VCaP (cell line): ENCODE measurements around the gene RLIM.
A peak's percentile ranks its signal among the peaks of the same experiment; 100 is the strongest.
"Not testable (repeated sequence)": the region's sequence is repeated elsewhere in the genome, so short reads cannot be mapped to it uniquely, and the experiment has no call there.

Source experiments
- H3K27ac ChIP-seq: fragments of 450-650 bp; 2 replicates; pipeline ENCODE4 v1.5.1; 2017
- TF ChIP-seq, protein P1 (sequence below): fragments of 450-650 bp; conservative IDR thresholded peaks from 2 replicates; pipeline ENCODE4 v1.5.1; 2017; ENCODE audit warnings: mild to moderate bottlenecking, moderate library complexity

RLIM gene

DNA sequence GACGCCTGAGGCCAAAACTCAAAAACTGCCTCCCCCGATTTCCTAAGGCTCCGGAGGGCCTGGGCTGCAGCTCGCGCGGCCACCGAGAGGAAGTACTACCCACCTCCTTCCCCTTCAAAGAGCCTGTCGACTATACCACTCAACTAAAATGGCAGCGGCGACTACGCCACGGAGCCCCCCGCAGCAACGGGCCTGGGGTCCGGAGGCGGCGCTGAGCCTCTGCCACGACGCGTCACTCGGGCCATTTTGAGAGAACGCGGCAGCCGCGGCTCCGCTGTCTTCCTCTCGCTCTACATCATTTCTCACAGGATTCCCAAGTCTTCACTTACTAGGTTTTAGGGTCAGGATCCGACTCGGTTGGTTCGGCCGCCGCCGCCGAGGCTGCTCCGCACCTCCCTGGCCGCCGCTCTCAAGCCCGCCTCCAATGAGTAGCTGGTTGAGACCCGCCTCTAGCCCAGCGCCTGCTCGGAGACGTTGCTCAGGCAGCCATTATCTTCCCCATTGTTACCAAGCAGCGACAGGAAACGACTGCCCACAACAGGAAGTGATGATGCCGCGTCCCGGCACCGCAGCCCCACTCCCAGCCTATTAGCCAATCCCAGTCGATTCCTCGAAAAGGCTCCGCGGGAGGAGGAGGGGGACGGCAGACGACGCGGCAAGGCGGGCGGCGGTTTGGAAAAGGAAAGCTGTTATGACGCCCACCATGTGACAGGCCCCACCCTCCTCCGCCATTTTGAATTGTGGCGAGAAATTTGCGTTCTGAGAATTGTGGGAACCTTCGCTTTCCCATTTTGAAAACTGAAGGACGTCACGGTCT is at the start of gene RLIM:
Gene RLIM (minus strand): TSS at position 532 of the 817 bp plus-strand sequence. CDS start 18,647 bp downstream, outside the sequence.
- H3K27ac ChIP-seq, result peak within 1 kb of the TSS; percentile 92
- TF ChIP-seq, protein P1, sequence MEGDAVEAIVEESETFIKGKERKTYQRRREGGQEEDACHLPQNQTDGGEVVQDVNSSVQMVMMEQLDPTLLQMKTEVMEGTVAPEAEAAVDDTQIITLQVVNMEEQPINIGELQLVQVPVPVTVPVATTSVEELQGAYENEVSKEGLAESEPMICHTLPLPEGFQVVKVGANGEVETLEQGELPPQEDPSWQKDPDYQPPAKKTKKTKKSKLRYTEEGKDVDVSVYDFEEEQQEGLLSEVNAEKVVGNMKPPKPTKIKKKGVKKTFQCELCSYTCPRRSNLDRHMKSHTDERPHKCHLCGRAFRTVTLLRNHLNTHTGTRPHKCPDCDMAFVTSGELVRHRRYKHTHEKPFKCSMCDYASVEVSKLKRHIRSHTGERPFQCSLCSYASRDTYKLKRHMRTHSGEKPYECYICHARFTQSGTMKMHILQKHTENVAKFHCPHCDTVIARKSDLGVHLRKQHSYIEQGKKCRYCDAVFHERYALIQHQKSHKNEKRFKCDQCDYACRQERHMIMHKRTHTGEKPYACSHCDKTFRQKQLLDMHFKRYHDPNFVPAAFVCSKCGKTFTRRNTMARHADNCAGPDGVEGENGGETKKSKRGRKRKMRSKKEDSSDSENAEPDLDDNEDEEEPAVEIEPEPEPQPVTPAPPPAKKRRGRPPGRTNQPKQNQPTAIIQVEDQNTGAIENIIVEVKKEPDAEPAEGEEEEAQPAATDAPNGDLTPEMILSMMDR, result no peak

DNA sequence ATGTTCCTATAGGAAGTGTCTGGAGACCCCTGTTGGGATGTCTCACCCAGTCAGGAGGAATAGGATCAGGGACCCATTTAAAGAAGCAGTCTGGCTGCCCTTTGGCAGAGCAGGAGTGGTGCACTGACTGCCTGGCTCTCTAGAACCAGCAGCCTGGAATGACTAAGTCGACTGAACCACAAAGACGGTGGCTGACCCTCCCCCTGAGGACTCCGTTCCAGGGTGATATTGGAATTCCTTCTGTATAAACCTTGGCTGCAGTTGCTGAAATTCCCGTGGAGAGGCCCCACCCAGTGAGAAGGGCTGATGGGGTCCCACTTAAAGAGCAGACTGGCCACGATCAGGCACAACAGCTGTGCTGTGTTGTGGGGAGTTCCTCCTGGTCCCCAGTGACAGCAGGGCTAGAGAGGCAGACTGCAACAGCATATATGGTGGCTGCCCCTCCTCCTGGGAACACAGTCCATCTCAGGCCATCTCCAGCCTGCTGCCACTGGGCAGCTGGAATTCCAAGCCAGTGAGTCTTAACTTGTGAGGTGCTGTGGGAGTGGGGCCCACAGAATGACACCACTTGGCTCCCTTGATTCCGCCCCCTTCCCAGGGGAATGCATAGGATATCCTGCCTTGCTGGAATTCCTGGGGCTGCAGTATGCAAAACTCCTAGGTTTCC is 41.8 kb upstream of the RLIM start:
- TF ChIP-seq, protein P1, result no peak
- no peak overlapping the region for H3K27ac ChIP-seq

DNA sequence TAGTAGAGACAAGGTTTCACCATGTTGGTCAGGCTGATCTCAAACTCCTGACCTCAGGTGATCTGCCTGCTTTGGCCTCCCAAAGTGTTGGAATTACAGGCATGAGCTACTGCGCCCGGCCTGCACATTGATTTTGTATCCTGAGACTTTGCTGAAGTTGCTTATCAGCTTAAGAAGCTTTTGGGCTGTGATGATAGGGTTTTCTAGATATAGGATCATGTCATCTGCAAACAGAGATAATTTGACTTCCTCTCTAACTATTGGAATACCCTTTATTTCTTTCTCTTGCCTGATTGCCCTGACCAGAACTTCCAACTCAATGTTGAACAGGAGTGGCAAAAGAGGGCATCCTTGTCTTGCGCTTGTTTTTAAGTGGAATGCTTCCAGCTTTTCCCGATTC is 40.5 kb upstream of the RLIM start:
- not testable (repeated sequence) for H3K27ac ChIP-seq

DNA sequence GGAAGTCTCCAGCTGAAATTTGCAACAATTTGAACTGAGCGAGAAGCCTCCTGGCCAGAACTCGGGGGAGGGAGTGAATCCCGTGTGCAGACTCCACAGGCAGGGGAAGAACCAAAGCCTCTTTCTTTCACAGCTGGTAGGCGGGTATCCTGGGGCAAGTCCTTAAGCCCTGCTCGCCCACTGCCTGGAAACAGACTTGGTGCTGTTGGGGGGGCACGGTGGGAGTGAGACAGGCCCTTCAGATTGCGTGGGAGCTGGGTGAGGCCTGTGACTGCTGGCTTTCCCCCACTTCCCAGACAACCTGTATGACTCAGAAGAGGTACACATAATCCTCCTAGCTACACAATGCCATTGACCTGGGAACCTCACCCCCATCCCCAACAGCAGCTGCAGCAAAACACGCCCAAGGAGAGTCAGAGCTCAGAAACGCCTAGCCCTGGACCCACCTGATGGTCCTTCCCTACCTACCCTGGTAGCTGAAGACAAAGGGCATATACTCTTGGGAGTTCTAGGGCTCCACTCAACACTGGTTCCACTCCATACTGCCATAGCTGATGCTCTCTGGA is 22.4 kb upstream of the RLIM start:
- no peak overlapping the region for H3K27ac ChIP-seq
- TF ChIP-seq, protein P1, result no peak

DNA sequence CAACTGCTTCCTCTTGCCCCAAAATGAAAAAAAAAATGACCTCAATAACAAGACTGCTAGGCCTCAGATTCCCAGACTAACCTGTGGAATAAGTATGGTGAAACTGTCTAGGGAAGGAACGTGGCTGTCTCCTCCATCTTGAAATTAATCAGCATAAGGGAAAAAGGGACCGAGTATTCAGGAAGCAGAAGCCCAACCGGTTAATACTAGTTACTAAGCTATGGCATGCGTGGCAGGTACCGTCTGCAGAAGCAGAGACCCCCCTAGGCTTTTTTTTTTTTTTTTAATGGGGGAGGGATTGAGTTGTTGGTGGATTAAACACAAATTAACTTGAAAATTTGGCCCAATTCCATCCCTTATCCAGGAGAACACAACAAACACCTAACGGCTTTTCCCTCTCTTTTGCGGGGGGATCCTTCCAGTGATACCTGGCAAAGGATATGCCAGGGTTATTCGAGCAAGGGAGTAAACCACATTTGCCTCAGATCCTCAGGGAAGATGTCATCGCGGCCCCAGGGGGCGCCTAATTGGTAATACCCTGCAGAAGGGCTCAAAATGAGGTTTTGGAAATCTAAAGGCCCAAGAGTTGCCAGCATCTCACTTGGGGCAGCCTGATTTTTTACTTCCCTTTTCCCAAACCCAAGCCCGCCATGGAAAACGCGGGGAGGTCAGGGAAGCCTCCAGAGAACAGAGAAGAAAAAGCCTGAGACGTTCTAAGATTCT is 893 bp downstream of the RLIM start:
- TF ChIP-seq, protein P1, result no peak
- peak overlapping the region; percentile 92 for H3K27ac ChIP-seq

DNA sequence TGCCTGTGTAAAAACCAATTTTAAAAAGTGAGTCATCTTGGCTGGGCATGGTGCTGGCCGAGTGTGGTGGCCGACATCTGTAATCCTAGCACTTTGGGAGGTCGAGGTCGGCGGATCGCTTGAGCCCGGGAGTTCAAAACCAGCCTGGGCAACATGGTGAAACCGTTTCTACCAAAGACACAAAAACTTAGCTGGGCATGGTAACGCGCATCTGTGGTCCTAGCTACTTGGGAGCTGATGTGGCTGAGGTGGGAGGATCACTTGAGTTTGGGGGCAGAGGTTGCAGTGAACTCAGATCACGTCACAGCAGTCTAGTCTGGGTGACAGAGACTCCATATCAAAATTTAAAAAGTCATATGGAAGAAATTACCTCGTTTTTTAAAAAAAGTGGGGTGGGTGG is 7.6 kb downstream of the RLIM start:
- H3K27ac ChIP-seq, result no peak overlapping the region
- TF ChIP-seq, protein P1, result no peak

DNA sequence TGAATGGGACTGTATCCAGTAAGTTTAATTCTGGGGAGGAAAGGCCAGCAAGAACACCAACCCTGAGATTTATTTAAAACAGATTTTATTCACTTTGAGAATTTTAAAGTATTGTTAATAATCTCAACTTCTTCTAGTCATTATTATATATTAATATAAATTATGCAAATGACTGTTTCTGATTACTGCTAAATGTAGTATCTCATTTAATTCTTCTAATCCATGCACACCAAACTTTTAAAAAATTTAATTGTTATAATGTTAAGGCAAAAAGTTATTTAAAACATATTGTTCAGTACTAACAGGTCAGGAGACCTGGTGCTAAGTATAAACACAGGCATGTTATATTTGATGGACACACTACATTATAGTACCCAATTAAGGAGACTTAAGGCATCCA is 8.1 kb downstream of the RLIM start:
- TF ChIP-seq, protein P1, result no peak
- H3K27ac ChIP-seq, result no peak overlapping the region
